IMR-90 (cell line): Measurements from ENCODE around the gene RNF215. TPM values are rescaled to one million over a fixed set of nuclear protein-coding genes. Genes with fewer than 3 reads are reported as not detected.
A peak's percentile ranks its signal among the peaks of the same experiment; 100 is the strongest.

Experiments
- ATAC-seq: fragments of 200-7000 bp; cut with Tn5 transposase; 2 replicates; pipeline ENCODE4 v1.9.1; 2020; ENCODE audit warnings: low read depth, mild to moderate bottlenecking, moderate library complexity
- BruUV-seq: library from RNA; stranded (reverse); fragments of 400-500 nt; replicated peaks from 2 replicates; lab custom pipeline; 2021; lab: Mats Ljungman, UMichigan
- CTCF ChIA-PET: fragments of 300-600 bp; formaldehyde crosslinking; extraction: SDS; loops from one replicate; lab custom pipeline; 2021; ENCODE audit warnings: antibody characterized with exemption; lab: Yijun Ruan, JAX
- POLR2A ChIA-PET: fragments of 300-600 bp; sonication (Branson Sonifier 250); formaldehyde crosslinking; loops from one replicate; lab custom pipeline; 2022; ENCODE audit warnings: antibody characterized with exemption; ENCODE audit not compliant: unreplicated experiment; lab: Charles Lee
- DNase-seq: peaks from one replicate; pipeline ENCODE4 v3.0.0; 2013
- H2AFZ ChIP-seq: replicated peaks from 2 replicates; pipeline ENCODE3; 2013; ENCODE audit warnings: low read length, mild to moderate bottlenecking; ENCODE audit not compliant: poor library complexity
- H2AK5ac ChIP-seq: 2 replicates; pipeline ENCODE4 v1.6.1; 2013; ENCODE audit warnings: low read depth, low read length, inconsistent platforms
- H2AK9ac ChIP-seq: replicated peaks from 2 replicates; pipeline ENCODE3; 2013; ENCODE audit warnings: mild to moderate bottlenecking, low read depth, low read length, moderate library complexity; ENCODE audit not compliant: poor library complexity
- H2BK120ac ChIP-seq: 2 replicates; pipeline ENCODE4 v1.6.1; 2013; ENCODE audit warnings: low read depth, low read length, inconsistent platforms
- H2BK15ac ChIP-seq: 3 replicates; pipeline ENCODE4 v1.6.1; 2013; ENCODE audit warnings: low read depth, low read length, inconsistent platforms
- H2BK20ac ChIP-seq: 2 replicates; pipeline ENCODE4 v1.6.1; 2013; ENCODE audit warnings: low read depth, mild to moderate bottlenecking, inconsistent platforms, low read length, moderate library complexity
- H2BK5ac ChIP-seq: 2 replicates; pipeline ENCODE4 v1.6.1; 2013; ENCODE audit warnings: mild to moderate bottlenecking, low read depth, low read length, inconsistent platforms; ENCODE audit not compliant: poor library complexity, severe bottlenecking
- H3K14ac ChIP-seq: replicated peaks from 2 replicates; pipeline ENCODE4 v1.6.1; 2013; ENCODE audit warnings: low read depth, low read length, inconsistent platforms
- H3K18ac ChIP-seq: 2 replicates; pipeline ENCODE4 v1.6.1; 2013; ENCODE audit warnings: low read depth, low read length, control low read depth
- H3K23ac ChIP-seq: 2 replicates; pipeline ENCODE4 v1.6.1; 2013; ENCODE audit warnings: low read depth, low read length, inconsistent platforms
- H3K27ac ChIP-seq: 2 replicates; pipeline ENCODE4 v1.5.1; 2013; ENCODE audit warnings: mild to moderate bottlenecking, control low read depth, low read length; ENCODE audit not compliant: insufficient read depth
- H3K27me3 ChIP-seq: 2 replicates; pipeline ENCODE4 v1.6.1; 2013; ENCODE audit warnings: low read length; ENCODE audit not compliant: control insufficient read depth, insufficient read depth
- H3K36me3 ChIP-seq: 2 replicates; pipeline ENCODE4 v1.6.1; 2013; ENCODE audit warnings: low read length, mixed read lengths; ENCODE audit not compliant: control insufficient read depth, insufficient read depth
- H3K4ac ChIP-seq: 2 replicates; pipeline ENCODE4 v1.6.1; 2013; ENCODE audit warnings: low read depth, low read length, inconsistent platforms
- H3K4me1 ChIP-seq: 2 replicates; pipeline ENCODE4 v1.6.1; 2013; ENCODE audit warnings: low read length, mixed read lengths; ENCODE audit not compliant: control insufficient read depth, insufficient read depth
- H3K4me2 ChIP-seq: 2 replicates; pipeline ENCODE4 v1.6.1; 2013; ENCODE audit warnings: low read depth, mild to moderate bottlenecking, control low read depth, low read length, moderate library complexity
- H3K4me3 ChIP-seq: 2 replicates; pipeline ENCODE4 v1.5.1; 2013; ENCODE audit warnings: low read depth, mild to moderate bottlenecking, control low read depth, low read length, moderate library complexity; ENCODE audit not compliant: insufficient read depth
- H3K56ac ChIP-seq: 2 replicates; pipeline ENCODE4 v1.6.1; 2013; ENCODE audit warnings: low read length, inconsistent platforms; ENCODE audit not compliant: insufficient read depth; ENCODE audit errors: extremely low read depth
- H3K79me1 ChIP-seq, 2 experiments: 2 replicates each; pipeline ENCODE4 v1.6.1; 2013; ENCODE audit warnings: low read length in 2 of 2, inconsistent platforms in 1 of 2, low read depth in 1 of 2
- H3K9ac ChIP-seq: 2 replicates; pipeline ENCODE4 v1.6.1; 2013; ENCODE audit warnings: low read depth, low read length, control low read depth
- H3K9me1 ChIP-seq: 2 replicates; pipeline ENCODE4 v1.6.1; 2013; ENCODE audit warnings: low read length, inconsistent platforms; ENCODE audit not compliant: insufficient read depth
- H3K9me3 ChIP-seq: 2 replicates; pipeline ENCODE4 v1.6.1; 2013; ENCODE audit warnings: low read length; ENCODE audit not compliant: control insufficient read depth, insufficient read depth
- H4K20me1 ChIP-seq: 2 replicates; pipeline ENCODE4 v1.6.1; 2013; ENCODE audit warnings: low read length, inconsistent platforms; ENCODE audit not compliant: insufficient read depth
- H4K5ac ChIP-seq: 2 replicates; pipeline ENCODE4 v1.6.1; 2013; ENCODE audit warnings: mild to moderate bottlenecking, low read depth, low read length, control low read depth
- H4K8ac ChIP-seq, 2 experiments: 2 replicates each; pipeline ENCODE4 v1.6.1; 2013; ENCODE audit warnings: low read depth in 2 of 2, low read length in 2 of 2, control low read depth in 1 of 2, inconsistent platforms in 1 of 2
- H4K91ac ChIP-seq: 2 replicates; pipeline ENCODE4 v1.6.1; 2013; ENCODE audit warnings: low read depth, low read length, inconsistent platforms; ENCODE audit not compliant: insufficient read depth
- CEBPB ChIP-seq: IDR thresholded peaks from 2 replicates; pipeline ENCODE4 v1.6.1; 2012; ENCODE audit warnings: low read depth, low read length, improper control_type of control experiment
- CHD1 ChIP-seq: IDR thresholded peaks from 2 replicates; pipeline ENCODE4 v1.6.1; 2012; ENCODE audit warnings: low read depth, low read length, improper control_type of control experiment
- CTCF ChIP-seq: conservative IDR thresholded peaks from 2 replicates; pipeline ENCODE4 v1.5.1; 2012; ENCODE audit warnings: mild to moderate bottlenecking, low read depth, low read length, improper control_type of control experiment
- ELK1 ChIP-seq: fragments of 150-350 bp; IDR thresholded peaks from 2 replicates; pipeline ENCODE4 v1.6.1; 2016; ENCODE audit warnings: low read depth, mild to moderate bottlenecking, low read length, moderate library complexity, borderline replicate concordance
- NFE2L2 ChIP-seq: fragments of 150-350 bp; IDR thresholded peaks from 2 replicates; pipeline ENCODE4 v1.6.1; 2016; ENCODE audit warnings: low read depth, mild to moderate bottlenecking, low read length
- POLR2A ChIP-seq: IDR thresholded peaks from 2 replicates; pipeline ENCODE4 v1.6.1; 2012; ENCODE audit warnings: mild to moderate bottlenecking, low read depth, low read length
- RAD21 ChIP-seq: IDR thresholded peaks from 2 replicates; pipeline ENCODE4 v1.6.1; 2012; ENCODE audit warnings: low read length, improper control_type of control experiment
- RCOR1 ChIP-seq: IDR thresholded peaks from 2 replicates; pipeline ENCODE4 v1.6.1; 2012; ENCODE audit warnings: mild to moderate bottlenecking, low read length, improper control_type of control experiment; ENCODE audit not compliant: insufficient replicate concordance
- SMC3 ChIP-seq: fragments of 150-350 bp; IDR thresholded peaks from 2 replicates; pipeline ENCODE4 v1.6.1; 2016; ENCODE audit warnings: low read depth, mild to moderate bottlenecking, antibody characterized with exemption, low read length, moderate library complexity
- USF2 ChIP-seq: fragments of 150-350 bp; IDR thresholded peaks from 2 replicates; pipeline ENCODE4 v1.6.1; 2017; ENCODE audit warnings: mild to moderate bottlenecking, antibody characterized with exemption, low read length, low read depth
- WGBS, 2 experiments: methylation state at CpG; one replicate each; pipeline versions ENCODE4 v1.1.5 to v1.1.7; 2013; ENCODE audit warnings: missing lambda C conversion rate in 2 of 2; ENCODE audit not compliant: insufficient read length in 1 of 2; ENCODE audit errors: extremely low coverage in 2 of 2; 5-methylcytosine and 5-hydroxymethylcytosine counted together
- dilution Hi-C: fragments of 300-500 bp; cut with HindIII; formaldehyde crosslinking; loops from one replicate; pipeline ENCODE4 v1.14.3; 2018; ENCODE audit warnings: low sequenced_read_pairs; ENCODE audit not compliant: unreplicated experiment
- in situ Hi-C: fragments of 300-500 bp; cut with MboI; formaldehyde crosslinking; loops from 3 replicates; pipeline ENCODE4 v1.14.3; 2019; ENCODE audit warnings: low sequenced_read_pairs, inconsistent platforms, mixed read lengths
- intact Hi-C: fragments of 100-400 bp; cut with micrococcal nuclease; formaldehyde crosslinking; loops from 2 replicates; pipeline ENCODE4 v1.10.0; 2022
- polyA plus RNA-seq, 3 experiments: library from polyadenylated mRNA; depleted of rRNA; stranded (reverse); fragments of >200 nt; gene quantifications; 2 replicates each; pipeline ENCODE4 v1.2.3, GENCODE V29; 2012; ENCODE audit warnings: low replicate concordance in 1 of 3
- total RNA-seq: library from RNA; depleted of rRNA; stranded (reverse); fragments of >200 nt; gene quantifications from 2 replicates; pipeline ENCODE4 v1.2.3, GENCODE V29; 2012

The RNF215 gene
- total and polyA plus RNA-seq, 2 of the 4 experiments (the other 2 are of a cell fraction): 15.8 to 21.9 TPM

- peaks cover 13% of the 10 kb centered on the region for H3K9me1 ChIP-seq
- peak overlapping the region; percentile 94; the same call in 1 of the 2 replicates for H3K9ac ChIP-seq
- H2BK5ac ChIP-seq: no peak overlapping the region
- dilution Hi-C loops (no loop called here), in situ Hi-C loops (no loop called here), intact Hi-C loops (no loop called here)
- peak overlapping the region; percentile 41 to 90; a peak in 2 of 4 replicates for H4K8ac ChIP-seq
- H3K36me3 ChIP-seq: peaks cover 9% of the 10 kb centered on the region
- H3K4me2 ChIP-seq: peak overlapping the region; percentile 93
- peak overlapping the region; percentile 95 for H2AFZ ChIP-seq
- CTCF ChIA-PET: interaction anchor here (1.1 to 1.2 kb wide), 2 partner anchors 8 to 36 kb away, joined by 3 to 5 read pairs; no protein-coding TSS in a partner anchor
- H3K23ac ChIP-seq: peak overlapping the region; percentile 53; the same call in 1 of the 2 replicates
- no peak overlapping the region for H3K18ac ChIP-seq
- H2BK20ac ChIP-seq: 0 out of 2 replicates have a peak overlapping the region, but pooled peaks have one; percentile 4
- no peaks in the 10 kb centered on the region for H4K20me1 ChIP-seq
- peak; percentile 9 for ATAC-seq
- peak overlapping the region; percentile 44; the same call in 1 of the 2 replicates for H3K14ac ChIP-seq
- peak overlapping the region; percentile 66 for H2AK9ac ChIP-seq
- no TSS peak for BruUV-seq
- H4K91ac ChIP-seq: peak overlapping the region; percentile 26; the same call in 1 of the 2 replicates
- peaks cover 18% of the 10 kb centered on the region for H3K4me1 ChIP-seq
- no peak overlapping the region for H2BK15ac ChIP-seq
- WGBS, 2 experiments: 80% methylated on average over 9 of the region's 29 CpGs; no CpG with 5 or more reads in 1 of the 2 experiments
- peak; percentile 59 for DNase-seq
- no peaks in the 10 kb centered on the region for H3K27me3 ChIP-seq
- peak overlapping the region; percentile 41 for H2AK5ac ChIP-seq
- H3K79me1 ChIP-seq: peaks cover 17 to 31% of the 10 kb centered on the region in 2 experiments; a peak in 3 of 4 replicates
- TF ChIP-seq CTCF (peak; percentile 78), RCOR1 (no peak), USF2 (no peak), SMC3 (peak; percentile 75), CHD1 (no peak), POLR2A (0 out of 2 replicates have a peak, but pooled peaks have one; percentile 20), NFE2L2 (peak; percentile 9; the same call in 1 of the 2 replicates), ELK1 (no peak), CEBPB (no peak), RAD21 (peak; percentile 67)
- peak overlapping the region; percentile 38 for H3K4ac ChIP-seq
- H3K9me3 ChIP-seq: no peaks in the 10 kb centered on the region
- H2BK120ac ChIP-seq: no peak overlapping the region; the same call in 1 of the 2 replicates
- no peak overlapping the region for H4K5ac ChIP-seq
- no peak overlapping the region for H3K56ac ChIP-seq
- POLR2A ChIA-PET: no interaction called here
- peak overlapping the region; percentile 87; the same call in 1 of the 2 replicates for H3K27ac ChIP-seq
- H3K4me3 ChIP-seq: peak overlapping the region; percentile 73
Observed at GRCh38 chr22:30426388-30427353, 39.5 kb upstream of the RNF215 start.
